Breast epithelium (tissue), 4 donors: ENCODE data around the gene PANK3. TPM values are rescaled to one million over a fixed set of nuclear protein-coding genes. Genes with fewer than 3 reads are reported as not detected.
"Not testable (repeated sequence)": the region's sequence is repeated elsewhere in the genome, so short reads cannot be mapped to it uniquely, and the experiment has no call there.

Source experiments
- DNase-seq, 2 donors: peaks; one replicate each; pipeline ENCODE4 v3.0.0-alpha.2; 2019; ENCODE audit warnings: low spot score in 2 of 2
- H3K27ac ChIP-seq, 2 donors: fragments of 200-600 bp; sonication (generic) in 1 of 2; one replicate each; pipeline ENCODE4 v1.5.1; 2016 to 2019; ENCODE audit warnings: mild to moderate bottlenecking in 1 of 2
- H3K27me3 ChIP-seq, 2 donors: fragments of 200-600 bp; sonication (generic) in 1 of 2; one replicate each; pipeline versions ENCODE4 v1.5.1 to v1.6.0; 2017 to 2019; ENCODE audit warnings: control low read depth in 1 of 2, mild to moderate bottlenecking in 1 of 2
- H3K36me3 ChIP-seq: fragments of 200-600 bp; one replicate; pipeline ENCODE4 v1.5.1; 2019
- H3K4me1 ChIP-seq, 2 donors: fragments of 200-600 bp; sonication (generic); one replicate each; pipeline ENCODE4 v1.5.1; 2016 to 2019; ENCODE audit warnings: control low read depth in 1 of 2
- H3K4me3 ChIP-seq, 3 donors: fragments of 200-600 bp; sonication (generic); 1 replicate in 2 of 3; 2 replicates in 1 of 3; pipeline ENCODE4 v1.5.1; 2016 to 2019; ENCODE audit warnings: mild to moderate bottlenecking in 3 of 3, moderate library complexity in 2 of 3
- H3K9me3 ChIP-seq, 2 donors: fragments of 200-600 bp; sonication (generic) in 1 of 2; one replicate each; pipeline ENCODE4 v1.5.1; 2016 to 2019; ENCODE audit warnings: control low read depth in 1 of 2
- CTCF ChIP-seq, 3 donors: fragments of 450-650 bp; IDR thresholded peaks; one replicate each; pipeline ENCODE4 v1.5.1; 2016 to 2017; ENCODE audit warnings: antibody characterized with exemption in 3 of 3, mild to moderate bottlenecking in 3 of 3, moderate library complexity in 3 of 3
- POLR2A ChIP-seq: fragments of 450-650 bp; IDR thresholded peaks from one replicate; pipeline ENCODE4 v1.6.1; 2016; ENCODE audit warnings: antibody characterized with exemption, mild to moderate bottlenecking, moderate library complexity
- POLR2AphosphoS5 ChIP-seq, 3 donors: sonication (generic); formaldehyde crosslinking; IDR thresholded peaks; one replicate each; pipeline ENCODE4 v1.6.1; 2017; ENCODE audit warnings: antibody characterized with exemption in 3 of 3
- intact Hi-C: fragments of 100-400 bp; cut with DNase I; formaldehyde crosslinking; loops from one replicate; pipeline ENCODE4 v1.15.1; 2023; ENCODE audit warnings: low total_unique reads
- total RNA-seq, 3 donors: library from RNA; depleted of rRNA; stranded (reverse); fragments of >200 nt; gene quantifications; one replicate each; pipeline ENCODE4 v1.1.0, GENCODE V29; 2016

PANK3 gene
- total RNA-seq, 3 donors from 2014 or later = 29.9 to 56.1 (median 41.0) TPM

- H3K4me1 ChIP-seq = no peaks in the 10 kb centered on the region
- H3K27ac ChIP-seq = peak overlapping the region in 1 of 2 donors; percentile 81
- no peaks in the 10 kb centered on the region for H3K27me3 ChIP-seq
- TF ChIP-seq POLR2A (no peak), POLR2AphosphoS5 (IDR thresholded peaks at IDR 0.05) (no peak), CTCF (IDR thresholded peaks at IDR 0.05) (no peak)
- H3K36me3 ChIP-seq = no peaks in the 10 kb centered on the region
- DNase-seq = no peak
- intact Hi-C loops = no loop called here
- H3K9me3 ChIP-seq = no peaks in the 10 kb centered on the region
- H3K4me3 ChIP-seq = no peak overlapping the region
These were observed 11.5 kb upstream of the PANK3 start for GRCh38 chr5:168590666-168591065.

GRCh38 chr5:168587987-168588386, 8.8 kb upstream of the PANK3 start:
- no peak for DNase-seq
- intact Hi-C loops = no loop called here

GRCh38 chr5:168585119-168585856, 6.1 kb upstream of the PANK3 start:
- Histone ChIP-seq H3K27me3 (no peaks in the 10 kb centered on the region), H3K9me3 (no peaks in the 10 kb centered on the region), H3K4me1 (no peaks in the 10 kb centered on the region), H3K36me3 (no peaks in the 10 kb centered on the region), H3K4me3 (no peak overlapping the region), H3K27ac (no peak overlapping the region)
- TF ChIP-seq CTCF (IDR thresholded peaks at IDR 0.05) = no peak
- TF ChIP-seq POLR2A = no peak
- no peak for TF ChIP-seq POLR2AphosphoS5 (IDR thresholded peaks at IDR 0.05)
- intact Hi-C loops = no loop called here
- DNase-seq = no peak

More at GRCh38 chr5:168587987-168588386, 8.8 kb upstream of the PANK3 start:
- H3K27me3 ChIP-seq = no peaks in the 10 kb centered on the region
- H3K4me1 ChIP-seq = no peaks in the 10 kb centered on the region
- H3K27ac ChIP-seq = no peak overlapping the region
- TF ChIP-seq POLR2A (no peak), CTCF (IDR thresholded peaks at IDR 0.05) (no peak), POLR2AphosphoS5 (IDR thresholded peaks at IDR 0.05) (no peak)
- H3K36me3 ChIP-seq = no peaks in the 10 kb centered on the region
- H3K4me3 ChIP-seq = no peak overlapping the region
- no peaks in the 10 kb centered on the region for H3K9me3 ChIP-seq

- Histone ChIP-seq H3K36me3 (no peaks in the 10 kb centered on the region), H3K4me1 (no peaks in the 10 kb centered on the region), H3K27ac (no peak overlapping the region), H3K4me3 (no peak overlapping the region), H3K9me3 (no peaks in the 10 kb centered on the region), H3K27me3 (no peaks in the 10 kb centered on the region)
- TF ChIP-seq CTCF (IDR thresholded peaks at IDR 0.05) (no peak), POLR2A (no peak), POLR2AphosphoS5 (IDR thresholded peaks at IDR 0.05) (no peak)
- intact Hi-C loops = no loop called here
- no peak for DNase-seq
These were observed 4.7 kb upstream of the PANK3 start for GRCh38 chr5:168583742-168584482.

- H3K27ac ChIP-seq, DNase-seq, H3K9me3 ChIP-seq, H3K4me3 ChIP-seq, H3K27me3 ChIP-seq, H3K36me3 ChIP-seq, intact Hi-C loops: not testable (repeated sequence)
- H3K4me1 ChIP-seq = peaks cover 5 to 12% of the 10 kb centered on the region in 2 donors
These were observed 1.8 kb upstream of the PANK3 start for GRCh38 chr5:168580814-168581469.
